Central memory CD8-positive, alpha-beta T cell (primary cell): Measurements from ENCODE around the gene SLTM.

Experiments
- ATAC-seq: fragments of 150-1000 bp; cut with Tn5 transposase; replicated peaks from 2 replicates; pipeline ENCODE4 v1.10.0; 2022; ENCODE audit warnings: mild to moderate bottlenecking, moderate FRiP score, moderate number of reproducible peaks; ENCODE audit not compliant: poor library complexity, severe bottlenecking; ENCODE audit errors: extremely low read depth
- DNase-seq, 2 donors: peaks; one replicate each; pipeline ENCODE4 v3.0.0; 2021; ENCODE audit warnings: low spot score in 2 of 2
- H3K27ac Mint-ChIP-seq: one replicate; pipeline ENCODE4 v1.8.0; 2022; ENCODE audit warnings: low read depth, mild to moderate bottlenecking, moderate library complexity, mixed read lengths
- H3K27me3 Mint-ChIP-seq: one replicate; pipeline ENCODE4 v1.8.0; 2022; ENCODE audit warnings: mixed read lengths
- H3K36me3 Mint-ChIP-seq: one replicate; pipeline ENCODE4 v1.8.0; 2022; ENCODE audit warnings: mild to moderate bottlenecking, moderate library complexity, mixed read lengths; ENCODE audit not compliant: insufficient read depth
- H3K4me1 Mint-ChIP-seq: one replicate; pipeline ENCODE4 v1.8.0; 2022; ENCODE audit warnings: mixed read lengths
- H3K4me3 Mint-ChIP-seq: one replicate; pipeline ENCODE4 v1.8.0; 2022; ENCODE audit warnings: mild to moderate bottlenecking, moderate library complexity, mixed read lengths
- H3K9me3 Mint-ChIP-seq: one replicate; pipeline ENCODE4 v1.8.0; 2022; ENCODE audit warnings: mixed read lengths

Gene SLTM

DNA sequence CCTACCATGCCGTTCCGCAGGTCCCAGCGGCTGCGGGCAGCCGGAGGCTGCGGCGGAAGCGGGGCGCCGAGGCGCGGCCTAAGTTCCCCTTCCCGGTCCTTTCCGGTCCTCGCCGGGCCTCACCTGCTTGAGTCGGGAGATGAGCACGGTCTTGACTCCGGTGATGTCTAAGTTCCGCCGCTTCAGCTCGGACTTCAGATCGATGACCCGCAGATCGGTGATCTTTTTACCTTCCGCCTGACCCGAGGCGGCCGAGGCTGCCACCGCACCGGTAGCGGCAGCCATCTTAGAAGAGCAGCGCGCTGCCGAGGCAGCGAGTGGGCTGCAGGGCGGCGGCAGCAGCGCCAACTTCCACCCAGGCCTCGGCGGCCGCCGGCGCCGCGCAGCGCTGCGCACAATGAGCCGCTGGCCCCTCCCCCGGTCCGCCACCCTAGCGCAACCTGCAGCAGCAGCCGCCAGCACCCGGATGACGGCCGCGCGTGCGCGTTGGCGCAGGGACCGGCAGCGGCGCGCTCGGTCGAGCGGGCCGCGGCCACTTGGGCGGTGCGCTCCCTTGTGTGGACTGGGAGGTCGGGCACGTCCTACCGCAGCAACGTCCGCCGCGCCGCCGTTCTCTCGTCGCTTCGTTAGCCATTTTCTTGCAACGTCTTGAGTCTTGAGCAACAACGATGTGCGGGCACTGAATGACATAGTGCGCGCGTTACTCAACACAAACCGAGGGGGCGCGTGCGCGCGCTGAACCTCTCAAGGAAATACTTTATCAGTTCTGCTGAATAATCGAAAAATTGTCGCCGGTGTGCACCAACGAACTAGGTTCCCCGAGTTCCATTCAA is at the start of gene SLTM:
SLTM (minus strand) TSS at position 399 of the 833 bp plus-strand sequence; CDS start at position 285, 114 bp downstream.
- ATAC-seq (peak; percentile 94), DNase-seq (peak; percentile 80 to 86)
- Mint-ChIP-seq H3K4me1 (peaks cover 5% of the 10 kb centered on the region), H3K27ac (peak within 1 kb of the TSS; percentile 98), H3K27me3 (no peaks in the 10 kb centered on the region), H3K4me3 (peak within 1 kb of the TSS; percentile 93), H3K9me3 (no peaks in the 10 kb centered on the region), H3K36me3 (peaks cover 26% of the 10 kb centered on the region)

DNA sequence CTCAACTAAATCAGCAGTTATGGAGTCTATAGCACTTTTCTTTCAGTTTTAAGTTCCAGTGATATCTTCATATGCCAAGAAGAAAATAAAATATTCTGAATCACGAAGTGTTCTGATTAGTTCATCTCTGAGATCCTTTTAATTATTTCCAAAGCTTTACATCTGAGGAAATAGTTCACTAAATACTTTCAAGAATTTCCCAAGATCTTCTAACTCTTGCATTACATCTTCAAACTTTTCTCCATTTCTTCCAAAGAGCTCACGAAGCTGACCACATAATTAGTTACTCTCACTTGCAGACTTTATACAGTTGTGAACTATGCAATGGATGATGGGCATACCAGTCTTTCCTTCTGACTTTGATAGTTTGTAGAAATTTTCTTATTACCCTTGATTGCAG is 49.8 kb upstream of the SLTM start:
- no peak overlapping the region for H3K4me3 Mint-ChIP-seq
- DNase-seq (no peak), ATAC-seq (no peak)
- H3K4me1 Mint-ChIP-seq, result peaks cover 14% of the 10 kb centered on the region
- H3K27me3 Mint-ChIP-seq, result no peaks in the 10 kb centered on the region
- H3K36me3 Mint-ChIP-seq, result peaks cover 6% of the 10 kb centered on the region
- no peaks in the 10 kb centered on the region for H3K9me3 Mint-ChIP-seq
- H3K27ac Mint-ChIP-seq, result no peak overlapping the region

DNA sequence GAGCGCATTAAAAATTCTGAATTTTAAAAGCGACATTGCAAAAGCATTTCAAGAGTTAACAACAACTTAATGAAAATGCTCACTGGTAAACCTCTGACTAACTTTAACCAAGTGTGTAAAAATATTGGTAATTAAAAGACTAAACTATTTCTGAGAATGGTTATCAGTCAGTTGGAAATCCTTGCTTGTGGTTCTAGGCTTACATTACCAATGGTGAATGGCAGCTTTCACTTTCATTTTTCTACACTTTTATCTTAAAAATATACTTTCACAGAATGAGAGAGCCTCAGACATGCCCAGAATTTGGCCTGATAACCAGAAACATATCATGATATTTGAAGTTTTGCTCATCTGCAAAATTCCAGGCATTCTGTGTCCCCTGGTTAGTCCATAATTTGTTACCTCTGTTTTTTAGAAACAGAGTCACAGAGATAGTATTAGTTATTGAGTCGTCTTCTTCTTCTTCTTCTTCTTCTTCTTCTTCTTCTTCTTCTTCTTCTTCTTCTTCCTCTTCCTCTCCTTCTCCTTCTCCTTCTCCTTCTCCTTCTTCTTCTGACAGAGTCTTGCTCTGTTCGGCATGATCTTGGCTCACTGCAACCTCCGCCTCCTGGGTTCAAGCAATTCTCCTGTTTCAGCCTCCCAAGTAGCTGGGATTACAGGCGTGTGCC is 48.5 kb upstream of the SLTM start:
- Mint-ChIP-seq H3K36me3 (no peaks in the 10 kb centered on the region), H3K9me3 (no peaks in the 10 kb centered on the region), H3K27ac (peak overlapping the region; percentile 91), H3K27me3 (no peaks in the 10 kb centered on the region), H3K4me1 (peaks cover 10% of the 10 kb centered on the region), H3K4me3 (peak overlapping the region; percentile 66)
- DNase-seq, result no peak
- peak; percentile 38 for ATAC-seq

DNA sequence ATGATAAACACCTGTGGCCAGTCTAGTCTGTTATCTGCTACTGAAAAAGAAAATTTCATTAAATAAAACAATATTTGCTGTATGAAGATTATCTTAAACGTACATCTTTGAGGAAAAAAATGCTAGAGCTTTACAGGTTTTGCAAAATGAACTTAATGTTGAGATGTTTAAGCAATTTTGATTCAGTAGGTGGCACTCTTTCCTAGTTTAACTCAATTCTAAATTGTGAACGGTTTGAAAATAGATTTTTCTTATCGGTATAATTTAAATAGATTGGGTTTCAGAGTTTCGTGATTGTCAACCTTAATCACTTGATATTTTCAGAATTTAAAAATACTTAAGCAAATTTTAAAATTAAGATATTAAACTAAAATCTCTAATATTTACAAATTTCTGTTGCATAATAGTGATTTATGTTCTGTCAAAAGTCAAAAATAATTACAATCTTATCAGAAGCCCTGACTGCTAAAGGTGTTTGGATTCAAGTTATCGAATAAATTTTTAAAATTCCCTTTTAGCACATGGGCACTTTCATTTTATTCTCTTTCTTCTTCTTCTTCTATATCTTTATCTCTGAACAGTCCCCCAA is 47.0 kb upstream of the SLTM start:
- peaks cover 15% of the 10 kb centered on the region for H3K4me1 Mint-ChIP-seq
- no peak overlapping the region for H3K4me3 Mint-ChIP-seq
- H3K9me3 Mint-ChIP-seq, result no peaks in the 10 kb centered on the region
- H3K36me3 Mint-ChIP-seq, result peaks cover 2% of the 10 kb centered on the region
- H3K27ac Mint-ChIP-seq, result no peak overlapping the region
- H3K27me3 Mint-ChIP-seq, result no peaks in the 10 kb centered on the region
- ATAC-seq (no peak), DNase-seq (no peak)

GRCh38 chr15:58977887-58978286 is 44.4 kb upstream of the SLTM start:
- Mint-ChIP-seq H3K4me3 (no peak overlapping the region), H3K27ac (no peak overlapping the region), H3K36me3 (peaks cover 4% of the 10 kb centered on the region), H3K4me1 (peaks cover 25% of the 10 kb centered on the region), H3K27me3 (no peaks in the 10 kb centered on the region), H3K9me3 (no peaks in the 10 kb centered on the region)
- DNase-seq (no peak), ATAC-seq (no peak)

DNA sequence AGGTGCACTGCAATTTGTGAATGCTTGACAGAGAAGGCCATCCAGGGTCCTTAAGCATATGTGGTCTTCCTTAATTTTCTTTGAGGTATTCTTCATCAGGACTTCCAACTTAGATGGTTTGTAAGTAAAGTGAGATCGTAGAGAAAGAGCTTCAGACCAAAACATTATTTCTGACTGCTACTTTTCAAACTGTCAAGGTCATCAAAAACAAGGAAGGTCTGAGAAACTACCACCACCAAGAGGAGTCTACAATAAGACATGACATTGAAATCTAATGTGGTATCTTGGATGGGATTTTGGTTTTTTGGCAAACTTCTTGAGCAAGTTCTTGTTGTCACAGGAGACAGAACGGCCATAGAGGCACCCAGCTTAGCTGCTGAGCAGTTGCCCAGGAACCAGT is 34.0 kb upstream of the SLTM start:
- Mint-ChIP-seq H3K27me3 (peaks cover 22% of the 10 kb centered on the region), H3K36me3 (peaks cover 1% of the 10 kb centered on the region), H3K4me1 (no peaks in the 10 kb centered on the region), H3K9me3 (no peaks in the 10 kb centered on the region), H3K27ac (no peak overlapping the region), H3K4me3 (no peak overlapping the region)
- DNase-seq (no peak), ATAC-seq (no peak)

GRCh38 chr15:58966698-58967097 is 33.2 kb upstream of the SLTM start:
- ATAC-seq, result no peak
- Mint-ChIP-seq H3K36me3 (peaks cover 1% of the 10 kb centered on the region), H3K27me3 (peaks cover 14% of the 10 kb centered on the region), H3K27ac (no peak overlapping the region), H3K9me3 (no peaks in the 10 kb centered on the region), H3K4me1 (no peaks in the 10 kb centered on the region), H3K4me3 (no peak overlapping the region)
- no peak for DNase-seq

DNA sequence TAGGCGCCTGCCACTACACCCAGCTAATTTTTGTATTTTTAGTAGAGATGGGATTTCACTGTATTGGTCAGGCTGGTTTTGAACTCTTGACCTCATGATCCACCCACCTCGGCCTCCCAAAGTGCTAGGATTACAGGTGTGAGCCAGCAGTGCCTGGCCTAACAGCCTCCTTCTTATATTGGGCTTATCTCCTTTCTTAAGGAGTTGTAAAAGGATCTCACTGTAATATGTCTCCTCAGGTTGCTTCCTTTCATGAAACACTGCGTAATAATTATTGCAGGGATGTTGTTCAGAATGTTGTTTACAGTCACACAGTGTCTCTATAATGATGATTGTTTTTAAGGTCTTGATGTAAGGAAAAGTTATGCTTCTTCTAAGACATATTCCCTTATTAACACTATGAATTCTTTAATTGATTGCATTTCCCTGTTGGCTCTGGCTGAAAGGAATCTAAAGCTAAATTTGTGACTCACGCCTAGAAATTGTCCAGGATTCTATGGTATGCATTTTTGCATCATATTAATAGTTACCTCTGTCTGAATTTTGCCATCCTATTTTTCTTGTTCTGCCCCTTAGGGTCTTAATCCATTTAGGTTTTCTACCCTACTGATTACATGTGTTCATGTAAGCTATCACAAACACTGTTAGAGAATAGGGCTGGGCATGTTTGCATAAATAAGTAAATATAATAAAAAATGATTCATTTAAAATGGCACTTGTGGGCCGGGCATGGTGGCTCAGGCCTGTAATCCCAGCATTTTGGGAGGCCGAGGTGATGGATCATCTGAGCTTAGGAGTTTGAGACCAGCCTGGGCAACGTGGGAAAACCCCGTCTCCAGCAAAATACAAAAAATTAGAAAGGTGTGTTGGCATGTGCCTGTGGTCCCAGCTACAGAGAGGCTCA is 29.4 kb upstream of the SLTM start:
- Mint-ChIP-seq H3K27ac (no peak overlapping the region), H3K4me1 (no peaks in the 10 kb centered on the region), H3K36me3 (peaks cover 3% of the 10 kb centered on the region), H3K27me3 (no peaks in the 10 kb centered on the region), H3K9me3 (no peaks in the 10 kb centered on the region), H3K4me3 (no peak overlapping the region)
- DNase-seq (no peak), ATAC-seq (no peak)

DNA sequence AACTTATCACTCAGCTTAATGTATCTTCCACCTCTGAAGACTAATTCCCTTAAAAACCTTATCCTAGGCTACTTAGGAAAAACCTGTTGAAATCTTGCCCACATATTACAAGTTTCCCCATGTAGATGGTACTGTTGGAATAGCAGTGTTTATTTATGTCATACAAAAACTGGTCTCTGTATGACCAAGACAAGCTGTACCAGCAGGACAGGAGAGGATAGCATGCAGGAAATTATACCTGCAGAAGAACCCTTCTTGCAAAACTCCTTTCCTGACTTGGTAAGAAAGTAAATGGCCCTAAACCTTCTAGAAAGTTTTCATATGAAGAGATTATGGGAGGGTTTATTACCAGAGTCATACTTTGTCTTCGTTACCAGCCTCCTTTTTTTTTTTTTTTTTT is 28.7 kb upstream of the SLTM start:
- Mint-ChIP-seq H3K27ac (no peak overlapping the region), H3K9me3 (no peaks in the 10 kb centered on the region)
- no peak for ATAC-seq

DNA sequence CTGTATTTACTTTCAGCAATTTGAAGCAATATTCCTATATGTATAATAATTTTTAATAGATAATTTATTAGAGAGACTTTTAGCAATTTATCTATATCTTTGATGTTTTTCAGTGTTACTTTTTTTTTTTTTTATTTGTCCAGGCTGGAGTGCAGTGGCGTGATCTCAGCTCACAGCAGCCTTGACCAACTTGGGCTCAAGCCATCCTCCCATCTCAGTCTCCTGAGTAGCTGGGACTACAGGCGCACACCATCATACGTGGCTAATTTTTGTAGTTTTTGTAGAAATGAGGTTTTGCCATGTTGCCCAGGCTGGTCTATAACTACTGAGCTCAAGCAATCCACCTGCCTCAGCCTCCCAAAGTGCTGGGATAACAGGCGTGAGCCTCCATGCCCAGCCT is 25.3 kb upstream of the SLTM start:
- H3K27ac Mint-ChIP-seq, result no peak overlapping the region
- H3K9me3 Mint-ChIP-seq, result no peaks in the 10 kb centered on the region
- peaks cover 3% of the 10 kb centered on the region for H3K36me3 Mint-ChIP-seq
- ATAC-seq (no peak), DNase-seq (no peak)
- H3K27me3 Mint-ChIP-seq, result no peaks in the 10 kb centered on the region
- peaks cover 6% of the 10 kb centered on the region for H3K4me1 Mint-ChIP-seq
- no peak overlapping the region for H3K4me3 Mint-ChIP-seq

More for the DNA sequence above, 28.7 kb upstream of the SLTM start:
- H3K36me3 Mint-ChIP-seq, result peaks cover 3% of the 10 kb centered on the region
- peaks cover 5% of the 10 kb centered on the region for H3K4me1 Mint-ChIP-seq
- no peaks in the 10 kb centered on the region for H3K27me3 Mint-ChIP-seq
- no peak for DNase-seq
- no peak overlapping the region for H3K4me3 Mint-ChIP-seq

GRCh38 chr15:58957101-58957973 is 23.9 kb upstream of the SLTM start:
- Mint-ChIP-seq H3K27ac (no peak overlapping the region), H3K4me3 (no peak overlapping the region), H3K36me3 (peaks cover 1% of the 10 kb centered on the region), H3K9me3 (no peaks in the 10 kb centered on the region), H3K4me1 (peaks cover 6% of the 10 kb centered on the region), H3K27me3 (no peaks in the 10 kb centered on the region)
- DNase-seq (peak; percentile 31 to 47), ATAC-seq (peak; percentile 82)
